Esophagus squamous epithelium (tissue), 4 donors: ENCODE data around the gene ADISSP.

ENCODE experiments used
- POLR2A ChIP-seq, 4 donors: fragments of 450-650 bp; IDR thresholded peaks; one replicate each; pipeline ENCODE4 v1.6.1; 2017; ENCODE audit warnings: antibody characterized with exemption in 4 of 4, mild to moderate bottlenecking in 4 of 4, moderate library complexity in 3 of 4
- TF ChIP-seq, protein P1 (sequence below), 6 experiments: fragments of 450-650 bp in 4 of 6; fragments of 200-600 bp in 2 of 6; sonication (generic) in 2 of 6; IDR thresholded peaks; one replicate each; pipeline ENCODE4 v1.5.1; 2016 to 2019; ENCODE audit warnings: antibody characterized with exemption in 6 of 6, mild to moderate bottlenecking in 4 of 6, moderate library complexity in 4 of 6

DNA sequence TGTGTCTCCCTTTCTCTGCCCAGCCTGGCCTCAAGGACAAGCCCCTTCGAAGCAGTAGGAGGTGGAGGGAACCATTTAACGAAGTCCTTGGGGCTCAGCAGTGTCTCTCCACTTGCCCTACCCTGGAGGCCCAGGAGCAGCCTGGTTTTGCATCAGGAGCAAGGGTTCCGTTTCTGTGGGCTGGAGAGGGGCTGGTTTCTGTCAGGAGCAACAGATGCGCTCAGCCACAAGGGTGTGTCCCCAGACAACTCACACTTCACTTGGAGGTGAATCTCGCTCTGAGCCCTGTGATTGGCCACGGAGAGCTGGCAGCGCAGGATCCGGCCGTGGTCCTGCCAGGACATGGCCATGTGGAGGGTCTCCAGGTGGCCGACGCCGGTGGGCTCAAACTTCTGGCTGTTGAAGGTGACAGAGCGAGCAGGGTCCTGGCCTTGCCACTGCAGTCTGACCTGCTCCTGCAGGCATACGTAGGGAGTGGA is 62.0 kb downstream of the ADISSP start:
- TF ChIP-seq, protein P1, sequence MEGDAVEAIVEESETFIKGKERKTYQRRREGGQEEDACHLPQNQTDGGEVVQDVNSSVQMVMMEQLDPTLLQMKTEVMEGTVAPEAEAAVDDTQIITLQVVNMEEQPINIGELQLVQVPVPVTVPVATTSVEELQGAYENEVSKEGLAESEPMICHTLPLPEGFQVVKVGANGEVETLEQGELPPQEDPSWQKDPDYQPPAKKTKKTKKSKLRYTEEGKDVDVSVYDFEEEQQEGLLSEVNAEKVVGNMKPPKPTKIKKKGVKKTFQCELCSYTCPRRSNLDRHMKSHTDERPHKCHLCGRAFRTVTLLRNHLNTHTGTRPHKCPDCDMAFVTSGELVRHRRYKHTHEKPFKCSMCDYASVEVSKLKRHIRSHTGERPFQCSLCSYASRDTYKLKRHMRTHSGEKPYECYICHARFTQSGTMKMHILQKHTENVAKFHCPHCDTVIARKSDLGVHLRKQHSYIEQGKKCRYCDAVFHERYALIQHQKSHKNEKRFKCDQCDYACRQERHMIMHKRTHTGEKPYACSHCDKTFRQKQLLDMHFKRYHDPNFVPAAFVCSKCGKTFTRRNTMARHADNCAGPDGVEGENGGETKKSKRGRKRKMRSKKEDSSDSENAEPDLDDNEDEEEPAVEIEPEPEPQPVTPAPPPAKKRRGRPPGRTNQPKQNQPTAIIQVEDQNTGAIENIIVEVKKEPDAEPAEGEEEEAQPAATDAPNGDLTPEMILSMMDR (IDR thresholded peaks at IDR 0.05), result no peak
- no peak for TF ChIP-seq POLR2A (IDR thresholded peaks at IDR 0.05)
